GM18858 (cell line): Measurements from ENCODE around the gene NCAPG2.

Experiments
- ATAC-seq: cut with Tn5 transposase; IDR thresholded peaks from one replicate; pipeline ENCODE4 v1.9.1; 2021; ENCODE audit not compliant: unreplicated experiment

Gene NCAPG2

GRCh38 chr7:158583810-158584209 is 120.8 kb downstream of the NCAPG2 start:
- ATAC-seq = no peak

- no peak for ATAC-seq
Observed at GRCh38 chr7:158583143-158583542, 121.5 kb downstream of the NCAPG2 start.

GRCh38 chr7:158582089-158582456 is 122.5 kb downstream of the NCAPG2 start:
- ATAC-seq = no peak

- ATAC-seq = no peak
Observed at GRCh38 chr7:158581440-158582088, 123.0 kb downstream of the NCAPG2 start.
